Left ventricle myocardium superior (tissue), 1 donor: ENCODE data around the gene RNF144B. TPM values are rescaled to one million over a fixed set of nuclear protein-coding genes. Genes with fewer than 3 reads are reported as not detected.

Experiments used
- total RNA-seq: library from RNA; stranded (reverse); fragmentation: NEBNext Ultra II Directional; extraction: Animal tissue kit (Norgen Biotek cat#: 25700); gene quantifications from one replicate; pipeline ENCODE4 v1.2.1, GENCODE V29; 2021
- donor health status: DM: no; HTN: yes; CAD: no; lungs with severe emphysema.

The RNF144B gene
- total RNA-seq, 1 donor from 2014 or later: 22.2 TPM

Other genes with a start within 250 kb of the RNF144B start
- 14.3 TPM for gene TPMT, start 232.3 kb upstream of the RNF144B start, total RNA-seq
- 13.3 TPM for gene KDM1B, start 231.9 kb upstream of the RNF144B start, total RNA-seq
- gene DEK, start 122.8 kb upstream of the RNF144B start, total RNA-seq: 69.1 TPM